GM12878 (cell line): ENCODE measurements around the gene CA9. TPM values are rescaled to one million over a fixed set of nuclear protein-coding genes. Genes with fewer than 3 reads are reported as not detected.

ENCODE experiments used
- FOXK2 ChIP-seq: fragments of 450-650 bp; IDR thresholded peaks from 2 replicates; pipeline ENCODE4 v1.6.1; 2017; ENCODE audit warnings: mild to moderate bottlenecking, moderate library complexity
- KAT2A ChIP-seq: conservative IDR thresholded peaks from 2 replicates; pipeline ENCODE4 v1.6.1; 2011; ENCODE audit warnings: low read depth, low read length; ENCODE audit not compliant: control insufficient read depth
- USF2 ChIP-seq: IDR thresholded peaks from 2 replicates; pipeline ENCODE4 v1.6.1; 2011; ENCODE audit warnings: low read depth, low read length, improper control_type of control experiment, borderline replicate concordance
- polyA plus RNA-seq, 11 experiments: library from polyadenylated mRNA; depleted of rRNA in 4 of 11; unstranded in 6 of 11; stranded (reverse) in 5 of 11; fragments of >200 nt; fragmentation: Nextera tagmentation in 4 of 11; fragmentation: Illumina TruSeq in 1 of 11; extraction: Ambion mirVana in 4 of 11; extraction: Trizol in 1 of 11; gene quantifications; 1 replicate in 1 of 11; 2 replicates in 10 of 11; pipeline versions ENCODE4 v1.2.1 to v1.2.3, GENCODE V29; 2011 to 2016; ENCODE audit warnings: inconsistent platforms in 2 of 11, missing spikeins in 2 of 11, low read depth in 1 of 11
- total RNA-seq, 4 experiments: library from RNA; depleted of rRNA in 3 of 4; stranded (reverse); fragments of >200 nt in 3 of 4; fragmentation: Illumina TruSeq in 1 of 4; extraction: Trizol in 1 of 4; gene quantifications; 2 replicates each; pipeline versions ENCODE4 v1.2.1 to v1.2.3, GENCODE V29; 2013 to 2021
- TF ChIP-seq, protein P1 (sequence below): fragments of 450-650 bp; formaldehyde crosslinking; IDR thresholded peaks from 2 replicates; pipeline ENCODE4 v1.5.0; 2022; ENCODE audit warnings: mild to moderate bottlenecking, missing genetic modification characterization
- TF ChIP-seq, protein P2 (sequence below): IDR thresholded peaks from 2 replicates; pipeline ENCODE4 v1.6.1; 2012; ENCODE audit warnings: low read length, inconsistent platforms

Gene CA9
- total and polyA plus RNA-seq, 10 of the 15 experiments (the other 5 are each of a cell fraction or from before 2014, with no cell fraction given): 0.53 to 6.6 (median 1.2) TPM

- TF ChIP-seq, protein P1, sequence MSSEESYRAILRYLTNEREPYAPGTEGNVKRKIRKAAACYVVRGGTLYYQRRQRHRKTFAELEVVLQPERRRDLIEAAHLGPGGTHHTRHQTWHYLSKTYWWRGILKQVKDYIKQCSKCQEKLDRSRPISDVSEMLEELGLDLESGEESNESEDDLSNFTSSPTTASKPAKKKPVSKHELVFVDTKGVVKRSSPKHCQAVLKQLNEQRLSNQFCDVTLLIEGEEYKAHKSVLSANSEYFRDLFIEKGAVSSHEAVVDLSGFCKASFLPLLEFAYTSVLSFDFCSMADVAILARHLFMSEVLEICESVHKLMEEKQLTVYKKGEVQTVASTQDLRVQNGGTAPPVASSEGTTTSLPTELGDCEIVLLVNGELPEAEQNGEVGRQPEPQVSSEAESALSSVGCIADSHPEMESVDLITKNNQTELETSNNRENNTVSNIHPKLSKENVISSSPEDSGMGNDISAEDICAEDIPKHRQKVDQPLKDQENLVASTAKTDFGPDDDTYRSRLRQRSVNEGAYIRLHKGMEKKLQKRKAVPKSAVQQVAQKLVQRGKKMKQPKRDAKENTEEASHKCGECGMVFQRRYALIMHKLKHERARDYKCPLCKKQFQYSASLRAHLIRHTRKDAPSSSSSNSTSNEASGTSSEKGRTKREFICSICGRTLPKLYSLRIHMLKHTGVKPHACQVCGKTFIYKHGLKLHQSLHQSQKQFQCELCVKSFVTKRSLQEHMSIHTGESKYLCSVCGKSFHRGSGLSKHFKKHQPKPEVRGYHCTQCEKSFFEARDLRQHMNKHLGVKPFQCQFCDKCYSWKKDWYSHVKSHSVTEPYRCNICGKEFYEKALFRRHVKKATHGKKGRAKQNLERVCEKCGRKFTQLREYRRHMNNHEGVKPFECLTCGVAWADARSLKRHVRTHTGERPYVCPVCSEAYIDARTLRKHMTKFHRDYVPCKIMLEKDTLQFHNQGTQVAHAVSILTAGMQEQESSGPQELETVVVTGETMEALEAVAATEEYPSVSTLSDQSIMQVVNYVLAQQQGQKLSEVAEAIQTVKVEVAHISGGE (CRISPR knock-in tag): no peak
- TF ChIP-seq FOXK2: no peak
- no peak for TF ChIP-seq KAT2A
- TF ChIP-seq USF2: no peak
- TF ChIP-seq, protein P2, sequence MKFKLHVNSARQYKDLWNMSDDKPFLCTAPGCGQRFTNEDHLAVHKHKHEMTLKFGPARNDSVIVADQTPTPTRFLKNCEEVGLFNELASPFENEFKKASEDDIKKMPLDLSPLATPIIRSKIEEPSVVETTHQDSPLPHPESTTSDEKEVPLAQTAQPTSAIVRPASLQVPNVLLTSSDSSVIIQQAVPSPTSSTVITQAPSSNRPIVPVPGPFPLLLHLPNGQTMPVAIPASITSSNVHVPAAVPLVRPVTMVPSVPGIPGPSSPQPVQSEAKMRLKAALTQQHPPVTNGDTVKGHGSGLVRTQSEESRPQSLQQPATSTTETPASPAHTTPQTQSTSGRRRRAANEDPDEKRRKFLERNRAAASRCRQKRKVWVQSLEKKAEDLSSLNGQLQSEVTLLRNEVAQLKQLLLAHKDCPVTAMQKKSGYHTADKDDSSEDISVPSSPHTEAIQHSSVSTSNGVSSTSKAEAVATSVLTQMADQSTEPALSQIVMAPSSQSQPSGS: no peak
Measured at GRCh38 chr9:35682520-35683315, 9.0 kb downstream of the CA9 start (continued).
